ES-I3 (cell line): Measurements from ENCODE around the gene EGFLAM.
"Not testable (repeated sequence)": the region's sequence is repeated elsewhere in the genome, so short reads cannot be mapped to it uniquely, and the experiment has no call there.

ENCODE experiments used
- H3K36me3 ChIP-seq: 2 replicates; pipeline ENCODE4 v1.6.1; 2013; ENCODE audit warnings: mild to moderate bottlenecking, low read length, control low read depth, moderate library complexity; ENCODE audit not compliant: insufficient read depth
- H3K4me1 ChIP-seq: 2 replicates; pipeline ENCODE4 v1.6.1; 2013; ENCODE audit warnings: mild to moderate bottlenecking, control low read depth, low read length; ENCODE audit not compliant: insufficient read depth
- H3K9ac ChIP-seq: 2 replicates; pipeline ENCODE4 v1.6.1; 2013; ENCODE audit warnings: low read depth, mild to moderate bottlenecking, low read length, moderate library complexity
- H3K9me3 ChIP-seq: 2 replicates; pipeline ENCODE4 v1.6.1; 2013; ENCODE audit warnings: mild to moderate bottlenecking, low read length, moderate library complexity; ENCODE audit not compliant: control insufficient read depth, insufficient read depth

The EGFLAM gene

DNA sequence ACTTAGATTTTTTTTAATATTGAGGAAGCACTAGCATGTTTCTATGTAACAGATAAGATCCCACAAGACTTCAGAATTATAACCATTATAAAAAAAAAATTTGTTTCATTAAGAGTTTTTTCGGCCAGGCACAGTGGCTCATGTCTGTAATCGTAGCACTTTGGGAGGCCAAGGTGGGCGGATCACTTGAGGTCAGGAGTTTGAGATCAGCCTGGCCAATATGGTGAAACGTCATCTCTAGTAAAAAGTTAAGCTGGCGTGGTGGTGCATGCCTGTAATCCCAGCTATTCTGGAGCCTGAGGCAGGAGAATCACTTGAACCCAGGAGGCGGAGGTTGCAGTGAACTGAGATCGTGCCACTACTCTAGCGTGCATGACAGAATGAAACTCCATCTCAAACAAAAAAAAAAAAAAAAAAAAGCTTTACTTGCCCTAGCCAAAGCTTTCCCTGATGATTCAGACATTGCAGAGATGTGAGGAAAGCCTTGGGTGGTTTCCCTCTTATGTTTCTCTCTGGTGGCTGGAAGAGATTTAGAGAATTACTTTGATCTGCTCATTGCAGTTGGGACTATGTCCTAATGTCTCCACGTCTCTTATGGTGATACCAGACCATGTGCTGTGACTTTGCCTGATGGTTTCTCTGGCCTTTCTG lies 65.4 kb downstream of the EGFLAM start:
- Histone ChIP-seq H3K4me1 (no peaks in the 10 kb centered on the region), H3K9me3 (no peaks in the 10 kb centered on the region), H3K36me3 (no peaks in the 10 kb centered on the region), H3K9ac (no peak overlapping the region)

GRCh38 chr5:38329132-38329715 lies 70.9 kb downstream of the EGFLAM start:
- H3K36me3 ChIP-seq = no peaks in the 10 kb centered on the region
- H3K4me1 ChIP-seq = peaks cover 6% of the 10 kb centered on the region
- no peaks in the 10 kb centered on the region for H3K9me3 ChIP-seq
- no peak overlapping the region for H3K9ac ChIP-seq

DNA sequence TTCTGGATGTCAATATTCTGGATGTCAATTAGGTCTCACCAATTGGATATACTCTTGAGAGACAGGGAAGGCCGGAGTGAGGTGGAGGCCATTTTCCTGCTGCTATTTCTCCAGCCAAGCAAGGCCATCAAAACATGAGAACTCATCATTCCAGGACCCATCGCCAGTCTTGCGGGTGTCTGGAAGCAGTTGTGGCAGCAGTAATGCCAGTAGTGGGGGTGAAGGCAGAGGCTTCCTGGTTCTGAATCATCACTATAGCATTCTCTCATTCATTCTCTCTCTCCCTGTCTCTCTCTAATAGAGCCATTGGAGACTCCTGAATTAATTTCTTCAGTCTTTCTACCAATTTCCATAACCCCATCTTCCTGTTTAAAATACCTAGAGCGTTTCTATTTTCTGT lies 71.8 kb downstream of the EGFLAM start:
- H3K9ac ChIP-seq = no peak overlapping the region
- H3K9me3 ChIP-seq = no peaks in the 10 kb centered on the region
- peaks cover 6% of the 10 kb centered on the region for H3K4me1 ChIP-seq
- H3K36me3 ChIP-seq = no peaks in the 10 kb centered on the region

GRCh38 chr5:38331831-38332230 lies 73.5 kb downstream of the EGFLAM start:
- no peak overlapping the region for H3K9ac ChIP-seq
- no peaks in the 10 kb centered on the region for H3K9me3 ChIP-seq
- peaks cover 6% of the 10 kb centered on the region for H3K4me1 ChIP-seq
- no peaks in the 10 kb centered on the region for H3K36me3 ChIP-seq

DNA sequence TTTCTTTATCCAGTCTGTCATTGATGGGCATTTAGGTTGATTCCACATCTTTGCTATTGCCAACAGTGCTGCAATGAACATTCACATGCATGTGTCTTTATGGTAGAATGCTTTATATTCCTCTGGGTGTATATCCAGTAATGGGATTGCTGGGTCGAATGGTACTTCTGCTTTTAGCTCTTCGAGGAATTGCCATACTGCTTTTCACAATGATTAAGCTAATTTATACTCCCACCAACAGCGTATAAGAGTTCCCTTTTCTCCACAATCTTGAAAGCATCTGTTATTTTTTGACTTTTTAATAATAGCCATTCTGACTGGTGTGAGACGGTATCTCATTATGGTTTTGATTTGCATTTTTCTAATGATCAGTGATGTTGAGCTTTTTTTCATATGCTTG lies 74.8 kb downstream of the EGFLAM start:
- H3K9ac ChIP-seq, H3K36me3 ChIP-seq, H3K4me1 ChIP-seq, H3K9me3 ChIP-seq: not testable (repeated sequence)

DNA sequence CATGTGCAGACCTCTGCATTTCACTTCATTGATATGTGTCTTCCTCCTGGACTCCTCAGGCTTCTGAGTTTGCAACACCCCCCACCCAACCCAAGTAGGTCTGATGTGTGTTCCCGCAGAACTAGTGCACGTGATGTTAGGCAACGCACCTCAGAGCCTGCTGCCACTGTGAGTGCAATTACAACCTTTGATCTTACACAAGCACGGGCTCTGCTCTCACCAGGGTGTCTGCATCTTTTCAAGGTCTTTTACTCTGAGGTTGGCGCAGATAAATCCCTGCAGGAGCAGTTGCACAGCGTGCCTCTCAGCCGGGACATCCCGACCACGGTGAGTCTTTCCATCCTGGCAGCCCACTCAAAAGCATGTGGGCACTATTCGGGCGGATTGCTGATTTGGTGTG lies 80.1 kb downstream of the EGFLAM start:
- H3K36me3 ChIP-seq = no peaks in the 10 kb centered on the region
- H3K9me3 ChIP-seq = no peaks in the 10 kb centered on the region
- H3K9ac ChIP-seq = no peak overlapping the region
- H3K4me1 ChIP-seq = no peaks in the 10 kb centered on the region

DNA sequence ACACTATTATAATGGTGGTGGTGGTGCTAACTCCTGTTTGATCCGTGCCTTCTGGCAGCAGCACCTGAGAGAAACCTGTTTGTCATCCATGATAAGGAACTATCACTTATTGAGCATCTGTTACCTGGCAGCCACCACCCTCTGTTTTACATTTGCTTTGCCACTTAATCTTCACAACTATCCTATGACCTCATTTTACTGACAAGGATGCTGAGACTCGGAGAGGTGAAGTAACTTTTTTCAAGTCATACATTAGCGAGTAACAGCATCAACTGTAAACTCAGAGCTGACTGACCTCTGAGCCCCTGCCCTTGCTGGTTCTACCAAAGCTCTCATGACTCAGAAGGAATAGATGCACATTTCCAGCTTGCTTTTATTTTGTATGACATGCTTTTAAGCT lies 81.1 kb downstream of the EGFLAM start:
- Histone ChIP-seq H3K9me3 (no peaks in the 10 kb centered on the region), H3K4me1 (no peaks in the 10 kb centered on the region), H3K36me3 (no peaks in the 10 kb centered on the region), H3K9ac (no peak overlapping the region)

- no peak overlapping the region for H3K9ac ChIP-seq
- H3K9me3 ChIP-seq = no peaks in the 10 kb centered on the region
- H3K4me1 ChIP-seq = no peaks in the 10 kb centered on the region
- H3K36me3 ChIP-seq = no peaks in the 10 kb centered on the region
Measured at GRCh38 chr5:38341056-38341455, 82.7 kb downstream of the EGFLAM start.

- Histone ChIP-seq H3K9ac (no peak overlapping the region), H3K36me3 (no peaks in the 10 kb centered on the region), H3K4me1 (no peaks in the 10 kb centered on the region)
Measured at GRCh38 chr5:38341641-38342040, 83.3 kb downstream of the EGFLAM start.

DNA sequence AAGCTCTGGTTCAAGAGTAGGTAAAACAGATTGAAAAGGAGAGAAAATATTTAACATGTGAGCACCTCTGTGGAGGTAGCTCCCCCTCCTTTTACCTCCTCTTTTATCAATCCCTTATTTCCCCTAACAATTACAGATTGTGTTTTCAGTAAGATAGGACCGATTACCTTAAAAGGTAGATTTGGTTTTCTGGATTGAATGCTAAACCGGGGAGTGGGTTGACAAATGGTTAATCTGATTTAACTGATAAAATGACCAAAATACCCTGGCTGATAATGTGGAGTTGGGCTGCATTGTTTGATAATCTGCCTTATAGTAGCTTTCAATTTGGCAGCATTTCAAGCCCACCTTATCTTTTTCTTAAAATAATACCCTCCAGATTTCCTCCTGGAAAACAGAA lies 83.9 kb downstream of the EGFLAM start:
- Histone ChIP-seq H3K9ac (no peak overlapping the region), H3K4me1 (no peaks in the 10 kb centered on the region), H3K36me3 (no peaks in the 10 kb centered on the region), H3K9me3 (no peaks in the 10 kb centered on the region)

More at GRCh38 chr5:38341641-38342040, 83.3 kb downstream of the EGFLAM start:
- H3K9me3 ChIP-seq = no peaks in the 10 kb centered on the region

- Histone ChIP-seq H3K36me3 (no peaks in the 10 kb centered on the region), H3K9ac (no peak overlapping the region), H3K9me3 (no peaks in the 10 kb centered on the region), H3K4me1 (no peaks in the 10 kb centered on the region)
Measured at GRCh38 chr5:38344891-38345290, 86.5 kb downstream of the EGFLAM start.

DNA sequence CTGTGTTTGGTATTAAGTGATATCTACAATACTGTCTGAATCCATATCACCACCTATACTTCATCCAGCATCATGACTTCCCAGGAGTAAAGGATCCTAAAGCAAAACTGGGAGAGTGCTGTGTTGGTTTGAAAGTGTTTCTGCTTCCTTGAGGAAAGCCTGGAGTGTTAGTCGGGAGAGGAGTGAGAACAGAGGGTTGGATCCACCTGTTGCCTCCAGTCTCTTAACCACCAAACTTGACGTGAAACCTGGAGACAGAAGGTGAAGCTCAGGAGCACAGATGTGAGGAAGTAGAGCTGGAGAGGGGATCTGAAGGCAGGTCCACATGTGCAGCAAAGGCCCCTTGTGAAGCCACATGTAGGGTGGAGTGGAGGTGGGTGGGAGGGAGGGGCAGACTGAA lies 88.2 kb downstream of the EGFLAM start:
- Histone ChIP-seq H3K9me3 (no peaks in the 10 kb centered on the region), H3K36me3 (no peaks in the 10 kb centered on the region), H3K4me1 (no peaks in the 10 kb centered on the region), H3K9ac (no peak overlapping the region)

- Histone ChIP-seq H3K9ac (no peak overlapping the region), H3K36me3 (no peaks in the 10 kb centered on the region)
Measured at GRCh38 chr5:38347040-38347763, 88.8 kb downstream of the EGFLAM start.

GRCh38 chr5:38347896-38348295 lies 89.5 kb downstream of the EGFLAM start:
- H3K36me3 ChIP-seq = no peaks in the 10 kb centered on the region
- no peaks in the 10 kb centered on the region for H3K4me1 ChIP-seq
- no peaks in the 10 kb centered on the region for H3K9me3 ChIP-seq
- H3K9ac ChIP-seq = no peak overlapping the region

More at GRCh38 chr5:38347040-38347763, 88.8 kb downstream of the EGFLAM start:
- Histone ChIP-seq H3K9me3 (no peaks in the 10 kb centered on the region), H3K4me1 (no peaks in the 10 kb centered on the region)
